GM19463 (cell line): Measurements from ENCODE around the gene TRIM29.

Experiments
- ATAC-seq: cut with Tn5 transposase; IDR thresholded peaks from one replicate; pipeline ENCODE4 v1.9.1; 2021; ENCODE audit warnings: mild to moderate bottlenecking, moderate library complexity; ENCODE audit not compliant: unreplicated experiment

TRIM29 gene

DNA sequence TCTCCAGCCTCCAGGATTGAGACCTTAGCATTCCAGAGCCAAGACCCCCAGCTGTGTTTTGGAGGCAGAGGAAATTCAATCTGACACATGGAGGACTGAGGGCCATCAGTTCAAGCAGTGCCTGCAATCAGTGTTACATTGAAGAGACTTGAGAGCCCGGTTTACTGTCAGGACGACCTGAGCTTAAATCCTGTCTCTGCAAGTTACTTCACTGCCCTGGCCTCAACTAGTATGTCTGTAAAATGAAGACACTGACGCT, 35.1 kb downstream of the TRIM29 start:
- no peak for ATAC-seq

DNA sequence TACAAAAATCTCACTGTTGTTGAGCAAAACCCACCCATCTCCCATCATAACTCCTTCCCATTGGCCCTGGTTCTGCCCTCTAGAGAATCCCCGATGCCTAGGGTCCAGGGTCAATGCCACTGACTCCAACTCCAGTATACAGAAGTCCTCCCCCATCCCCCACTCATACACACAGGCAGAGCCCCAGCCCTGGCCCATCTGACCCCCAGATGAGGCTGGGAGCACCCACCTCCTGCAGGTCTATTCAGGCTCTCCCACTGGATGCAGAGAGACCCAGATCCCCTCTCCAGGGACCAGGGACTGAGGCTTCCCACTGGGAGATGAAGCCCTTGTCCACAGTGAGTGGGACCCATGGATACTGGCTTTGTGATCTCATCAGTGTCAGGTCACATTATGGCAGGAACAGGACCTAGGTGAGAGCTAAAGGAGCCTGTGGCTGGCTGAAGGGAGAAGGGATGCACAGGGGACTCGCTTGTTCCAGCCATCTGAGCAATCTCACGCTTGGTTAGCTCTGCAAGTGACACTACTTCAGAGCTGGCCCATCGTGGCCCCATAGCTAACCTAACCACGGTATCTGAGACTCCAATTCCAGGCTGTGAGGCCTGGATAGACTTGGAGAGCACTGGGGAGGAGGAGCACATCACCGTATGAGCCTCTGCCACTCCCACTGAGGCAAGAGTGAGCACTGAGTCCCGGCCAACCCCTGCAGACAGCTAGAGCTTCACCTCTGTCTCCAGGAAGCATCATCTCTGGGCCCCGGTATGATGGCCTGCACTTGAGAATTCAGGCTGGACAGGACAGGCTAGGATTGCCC, 35.7 kb downstream of the TRIM29 start:
- ATAC-seq, result no peak

DNA sequence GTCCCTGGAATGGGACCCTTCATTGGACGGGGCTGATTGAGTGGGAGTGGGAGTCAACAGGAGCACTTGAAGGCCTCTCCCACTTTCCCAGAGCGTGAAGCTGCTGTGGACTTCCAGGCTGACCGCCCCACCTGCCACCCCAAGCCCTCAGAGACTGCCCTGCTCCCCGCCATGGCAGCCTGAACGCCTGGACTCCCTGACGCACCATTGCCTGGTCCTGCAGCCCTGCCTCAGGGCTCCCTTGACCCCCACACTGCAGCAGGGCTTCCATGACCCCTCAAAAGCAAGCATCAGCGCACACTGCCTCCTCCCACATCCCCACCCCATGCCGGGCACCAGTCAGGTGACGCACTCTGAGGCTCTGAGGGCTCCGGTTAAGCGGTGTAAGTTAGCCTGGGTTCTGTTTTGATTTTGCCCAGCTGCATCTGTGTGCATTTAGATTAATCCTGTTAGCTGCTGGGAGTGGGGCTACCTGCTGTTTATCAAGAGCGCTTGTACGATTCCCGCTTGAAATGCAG, 39.4 kb downstream of the TRIM29 start:
- no peak for ATAC-seq

DNA sequence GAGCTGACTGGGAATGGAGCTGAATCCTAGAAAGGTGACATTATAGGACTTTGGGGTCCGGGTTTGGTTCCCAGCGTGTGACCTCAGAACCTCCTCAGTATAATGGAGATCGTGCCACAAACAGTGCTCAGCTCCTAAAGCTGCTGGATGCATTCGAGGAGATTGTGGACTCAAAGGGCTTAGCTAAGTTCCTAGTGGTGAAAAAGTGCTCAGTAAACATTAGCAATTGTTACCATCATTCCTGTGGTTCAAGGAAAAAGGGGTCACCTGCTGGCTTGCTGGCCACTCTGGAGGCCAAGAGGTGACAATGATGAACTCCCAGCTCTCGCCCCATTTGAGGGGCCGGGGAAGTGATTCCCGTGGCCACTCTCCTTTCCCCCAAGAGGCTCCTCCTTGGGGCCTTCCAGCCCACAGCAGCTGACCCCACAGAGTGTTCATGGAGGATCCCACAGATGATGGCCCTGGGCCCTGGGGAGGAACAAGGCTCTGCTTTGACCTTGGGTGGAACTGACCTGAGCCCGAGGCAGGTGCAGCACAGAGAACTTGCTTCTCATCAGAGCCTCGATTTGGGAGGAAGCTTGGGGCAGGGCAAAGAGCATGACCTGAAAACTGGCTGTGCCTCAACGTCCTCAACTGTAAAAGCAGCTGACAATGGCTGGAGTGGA, 40.1 kb downstream of the TRIM29 start:
- ATAC-seq, result no peak

DNA sequence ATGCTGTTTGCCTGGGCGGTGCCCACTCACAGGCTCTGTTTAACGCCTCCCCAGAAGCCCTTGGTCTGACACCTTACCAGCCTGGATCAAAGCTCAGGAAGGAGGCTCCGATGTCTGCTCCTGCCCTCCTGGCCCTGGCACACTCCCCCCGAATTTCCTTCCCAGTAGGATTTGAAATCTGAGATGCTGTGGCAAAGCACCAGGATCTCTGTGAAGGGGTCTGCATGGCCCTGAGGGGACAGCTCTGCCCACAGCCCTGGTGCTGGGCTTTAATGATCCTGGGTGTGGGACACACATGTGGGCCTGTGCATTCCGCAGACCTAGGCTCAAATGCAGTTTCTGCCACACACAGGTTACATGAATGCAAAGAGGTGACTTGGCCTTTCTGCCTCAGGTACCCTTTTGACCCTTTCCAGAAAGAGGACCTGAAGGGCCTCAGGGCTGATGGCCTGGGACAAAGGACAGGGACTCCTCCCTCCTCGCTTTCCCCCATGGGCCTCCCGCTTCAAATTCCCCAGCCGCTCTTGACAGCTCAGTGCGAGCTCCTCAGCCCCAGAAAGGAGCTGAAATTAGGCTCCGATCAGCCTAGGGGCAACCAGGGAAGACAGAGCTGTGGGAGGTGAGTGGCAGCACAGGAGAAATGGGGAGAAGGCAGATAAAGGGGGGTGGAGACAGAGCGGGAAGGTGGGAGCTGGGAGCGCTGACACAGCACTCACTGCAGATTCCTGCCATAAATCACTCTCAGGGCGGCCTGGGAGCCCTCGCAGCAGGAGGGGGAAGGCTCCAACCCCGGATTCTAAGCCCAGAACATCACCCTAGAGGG, 41.3 kb downstream of the TRIM29 start:
- no peak for ATAC-seq

DNA sequence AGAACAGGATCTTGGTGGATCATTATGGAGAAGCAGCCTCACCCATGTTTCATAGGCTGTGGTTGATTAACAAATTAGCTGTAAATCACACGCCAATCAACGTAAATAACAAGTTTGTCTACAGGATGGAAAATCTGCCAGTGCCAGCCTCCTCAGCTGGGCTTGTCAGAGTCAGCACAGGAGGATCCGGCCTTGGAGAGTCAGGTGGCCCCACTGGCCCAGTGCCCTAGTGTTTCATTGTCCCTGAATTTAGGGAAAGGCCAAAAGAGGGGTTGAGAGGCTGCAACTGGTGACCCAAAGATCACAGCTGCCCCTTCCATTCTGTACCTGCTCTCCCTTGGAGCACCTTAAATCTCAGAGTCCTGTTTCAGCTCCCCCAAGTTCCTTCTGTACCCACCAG, 42.4 kb downstream of the TRIM29 start:
- no peak for ATAC-seq

DNA sequence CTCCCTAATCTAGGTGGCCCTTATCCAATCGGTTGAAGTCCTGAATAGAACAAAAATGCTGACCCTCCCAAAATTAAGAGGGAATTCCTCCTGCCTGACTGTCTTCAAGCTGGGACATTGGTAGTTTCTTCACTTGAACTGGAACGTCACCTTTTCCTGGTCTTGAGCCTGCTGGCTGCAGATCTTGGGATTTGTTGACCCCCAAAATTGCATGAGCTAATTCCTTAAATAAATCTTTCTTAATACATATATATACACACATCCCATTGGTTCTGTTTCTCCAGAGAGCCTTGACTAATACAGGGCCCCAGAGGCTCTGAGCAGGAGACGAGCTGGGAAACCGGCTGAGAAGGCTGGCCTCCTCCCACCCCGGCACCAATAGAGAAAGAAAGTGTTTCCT, 46.2 kb downstream of the TRIM29 start:
- no peak for ATAC-seq

DNA sequence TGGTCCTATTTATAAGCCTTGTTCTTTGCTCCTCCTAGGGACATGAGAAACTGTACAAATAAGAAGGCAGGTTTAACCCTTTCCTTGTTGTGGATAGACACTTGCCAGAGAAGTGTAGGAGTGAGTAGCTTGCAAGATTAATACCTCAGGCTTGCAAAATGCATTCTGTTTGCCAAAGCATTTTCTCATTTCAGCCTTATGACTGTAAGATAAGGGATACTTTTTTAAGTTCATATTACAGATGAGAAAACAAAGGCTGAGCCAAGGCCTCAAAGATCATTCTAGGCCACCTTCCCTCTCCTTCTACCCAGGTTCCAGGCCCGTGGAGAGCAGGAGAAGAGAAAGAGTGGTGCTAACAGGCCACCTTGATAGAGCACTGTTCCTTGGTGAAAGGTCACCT, 46.8 kb downstream of the TRIM29 start:
- ATAC-seq, result no peak

DNA sequence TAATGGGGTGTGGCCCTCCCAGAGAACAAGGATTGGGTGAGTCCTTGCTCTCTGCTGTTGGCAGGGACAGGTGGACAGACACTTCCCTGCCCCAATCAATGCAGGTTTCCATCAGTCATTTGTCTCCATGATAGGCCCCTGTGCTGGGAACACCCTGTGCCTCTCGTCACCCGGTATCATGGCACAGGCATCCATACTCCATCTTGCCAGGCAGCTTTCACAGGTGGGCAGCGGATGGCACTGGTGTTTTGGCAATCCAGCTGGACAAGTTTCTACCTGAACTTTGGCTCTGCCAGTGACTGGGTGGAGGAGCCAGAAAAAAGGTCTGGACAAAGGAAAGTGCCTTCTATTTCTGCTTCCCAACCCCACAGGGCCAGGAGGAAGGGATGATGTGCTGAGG, 47.5 kb downstream of the TRIM29 start:
- no peak for ATAC-seq

DNA sequence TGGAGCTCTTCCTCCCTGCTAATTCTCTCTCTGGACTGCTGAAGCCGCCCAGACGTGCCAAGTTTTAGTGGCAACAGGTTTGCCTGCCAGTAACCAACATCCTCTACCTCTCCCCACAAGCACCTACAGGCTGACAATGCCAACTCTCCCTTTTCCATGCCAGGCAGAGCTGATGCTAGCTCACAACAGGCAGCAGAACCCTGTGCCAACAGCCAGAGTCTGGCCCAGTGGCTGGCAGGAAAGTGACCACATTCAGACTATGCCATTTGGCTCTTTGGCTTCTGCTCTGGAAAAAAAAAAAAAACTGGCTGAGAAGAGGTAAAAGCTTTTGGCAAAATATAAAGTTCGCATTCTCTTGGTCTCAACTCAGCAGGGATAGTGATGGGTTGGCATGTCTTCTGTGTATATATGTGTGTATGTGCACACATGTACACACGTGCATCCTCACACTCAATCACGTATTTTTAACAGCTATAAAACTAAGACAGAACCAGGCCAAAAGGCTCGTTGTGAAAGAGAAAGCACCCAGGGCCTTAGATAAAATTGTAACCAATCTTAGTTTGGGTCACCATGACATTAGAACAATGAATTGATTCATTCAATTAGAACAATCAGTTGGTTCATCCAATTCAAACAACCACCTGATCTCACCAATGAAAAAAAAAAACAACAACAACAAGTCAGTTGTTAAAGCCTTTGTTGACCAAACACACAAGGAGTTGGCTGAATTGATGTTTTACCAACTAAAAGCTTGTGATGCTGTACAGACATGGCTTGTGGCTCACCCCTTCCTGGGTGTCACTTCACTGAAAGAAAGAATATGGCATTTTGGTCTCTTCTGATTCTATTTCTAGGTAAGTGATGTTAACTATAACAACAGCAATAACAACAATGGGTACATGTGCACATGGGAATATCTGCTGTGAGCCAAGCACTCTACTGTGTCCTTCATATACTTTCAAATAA, 48.6 kb downstream of the TRIM29 start:
- ATAC-seq, result no peak

DNA sequence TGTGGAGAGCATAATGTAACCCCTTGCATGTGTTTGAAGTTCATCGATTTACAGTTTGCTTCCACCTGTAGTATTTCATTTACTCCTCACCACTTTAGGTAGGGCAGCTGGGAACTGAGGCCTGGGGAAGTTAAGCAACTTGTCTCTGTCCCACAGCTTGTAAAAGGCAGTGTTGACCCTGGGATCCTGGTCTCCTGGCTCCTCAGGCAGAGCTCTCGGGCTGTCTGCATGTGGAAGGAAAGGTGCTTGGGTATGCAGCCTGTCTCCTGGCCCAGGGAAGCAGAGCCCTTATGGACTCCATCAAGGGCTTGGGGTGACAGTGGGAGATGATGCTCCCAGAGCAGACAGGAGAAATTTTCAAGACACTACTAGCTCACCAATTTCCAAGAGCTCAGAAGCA, 49.9 kb downstream of the TRIM29 start:
- ATAC-seq, result no peak

DNA sequence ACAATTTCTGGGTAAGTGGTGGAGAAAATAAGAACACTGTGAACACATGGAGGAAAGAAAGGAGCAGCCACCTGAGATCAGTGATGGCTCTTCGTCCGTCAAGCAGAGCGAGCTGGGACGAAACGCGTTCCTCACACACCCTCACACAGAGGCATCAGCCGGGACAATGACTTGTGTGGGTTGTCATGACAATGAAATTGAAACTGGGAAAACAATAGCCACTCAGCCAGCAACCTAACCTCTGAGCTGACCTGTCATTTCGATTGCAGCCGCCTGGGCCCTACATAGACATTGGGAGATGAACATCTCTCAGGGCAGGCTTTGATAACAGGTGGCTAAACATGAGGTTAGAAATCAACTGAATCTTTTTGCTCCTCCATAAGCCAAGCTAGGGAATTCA, 51.3 kb downstream of the TRIM29 start:
- no peak for ATAC-seq

DNA sequence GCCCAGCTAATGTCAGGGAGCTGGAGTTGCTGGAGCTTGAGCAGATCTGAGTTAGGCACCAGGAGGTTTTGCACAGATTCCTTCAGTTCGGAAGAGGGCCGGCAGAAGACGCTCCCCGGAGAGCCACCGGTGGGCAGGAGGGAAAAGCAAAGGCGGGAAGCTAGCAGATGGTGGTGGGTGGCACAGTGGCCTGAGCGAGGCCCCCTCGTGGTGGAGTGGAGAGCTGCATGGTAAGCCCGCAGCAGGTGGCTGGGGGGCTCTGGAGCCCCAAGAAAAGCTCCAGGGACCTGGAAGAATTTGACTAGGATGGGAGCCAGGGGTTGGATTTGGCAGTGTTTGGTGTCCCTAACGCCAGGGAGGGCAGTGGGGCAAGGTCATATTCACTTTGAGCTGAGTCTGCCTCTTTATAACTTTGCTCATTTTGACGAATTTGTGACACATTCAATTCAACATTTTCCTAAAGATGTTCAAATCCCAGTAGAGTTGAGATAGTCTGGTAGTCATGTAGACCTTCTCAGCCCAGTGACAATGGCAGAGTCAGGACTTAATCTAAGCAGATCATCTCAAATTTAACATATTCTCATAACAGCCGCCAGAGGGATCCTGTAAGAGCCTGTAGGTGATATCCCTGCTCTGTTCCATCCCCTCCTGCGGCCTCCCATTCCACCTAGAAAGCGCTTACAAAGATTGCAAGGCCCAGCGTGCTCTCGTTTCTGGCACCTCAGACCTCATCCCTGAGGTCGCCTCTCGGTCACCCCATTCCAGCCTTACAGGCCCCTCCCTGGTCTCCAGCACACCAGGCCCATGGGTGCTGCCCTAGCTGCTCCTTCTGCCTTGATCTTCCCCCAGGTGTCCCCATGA, 57.9 kb downstream of the TRIM29 start:
- ATAC-seq, result no peak

DNA sequence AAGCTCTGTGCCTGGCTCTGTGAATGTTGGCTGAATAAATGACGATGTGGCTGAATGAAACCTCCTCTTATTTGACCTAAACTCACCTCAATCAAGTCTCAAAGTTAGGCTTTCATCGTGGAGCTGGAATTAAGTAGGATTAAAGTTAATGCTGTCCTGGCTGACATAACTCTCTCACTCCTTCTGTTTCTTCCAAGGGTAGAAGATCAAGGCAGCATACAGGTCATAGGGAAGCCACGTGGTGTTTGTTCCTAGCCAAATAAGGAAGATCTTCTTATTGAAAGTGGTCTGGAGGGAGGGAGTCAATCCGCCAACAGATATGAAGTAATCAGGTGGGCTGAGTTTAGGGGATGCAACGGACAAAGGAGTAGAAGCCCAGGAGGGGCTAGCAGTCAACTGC, 59.5 kb downstream of the TRIM29 start:
- ATAC-seq, result no peak

DNA sequence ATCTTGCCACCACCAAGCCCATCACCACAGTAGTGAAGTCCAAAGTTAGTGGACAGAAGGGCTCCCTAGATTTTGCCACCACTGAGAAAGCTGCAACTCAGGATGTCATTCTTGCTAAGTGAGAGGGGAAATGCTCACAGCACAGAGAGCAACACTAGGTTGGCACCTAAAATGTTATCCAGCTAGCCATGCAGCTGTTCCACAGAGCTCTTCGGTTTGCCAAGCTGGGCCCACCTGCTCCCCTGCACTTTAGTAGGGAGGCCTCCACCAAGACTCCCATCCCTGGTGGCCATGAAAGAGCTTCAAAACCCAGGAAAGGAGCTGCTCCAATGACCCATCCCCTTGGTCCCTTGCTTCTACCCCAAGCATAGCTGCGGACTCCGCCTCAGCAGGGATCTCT, 63.8 kb downstream of the TRIM29 start:
- no peak for ATAC-seq

DNA sequence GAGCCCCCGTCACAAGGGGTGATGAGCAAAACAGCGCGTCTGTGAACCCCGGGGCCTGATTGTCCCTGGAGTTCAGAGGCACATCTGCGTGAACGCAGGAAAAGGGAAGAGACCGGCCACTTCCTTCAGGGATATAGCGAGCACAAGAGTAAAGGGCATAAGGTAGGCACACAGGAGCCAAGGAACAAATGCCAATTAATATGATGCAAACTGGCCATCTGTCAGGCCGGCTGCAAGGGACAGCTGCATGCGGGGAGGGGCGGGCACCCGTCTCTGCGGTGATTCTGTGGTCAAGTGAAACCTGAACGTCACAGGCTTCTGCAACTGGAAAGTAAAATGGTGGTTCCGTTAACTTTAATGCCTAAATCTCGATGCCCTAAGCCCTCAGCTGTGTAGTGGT, 64.7 kb downstream of the TRIM29 start:
- no peak for ATAC-seq

DNA sequence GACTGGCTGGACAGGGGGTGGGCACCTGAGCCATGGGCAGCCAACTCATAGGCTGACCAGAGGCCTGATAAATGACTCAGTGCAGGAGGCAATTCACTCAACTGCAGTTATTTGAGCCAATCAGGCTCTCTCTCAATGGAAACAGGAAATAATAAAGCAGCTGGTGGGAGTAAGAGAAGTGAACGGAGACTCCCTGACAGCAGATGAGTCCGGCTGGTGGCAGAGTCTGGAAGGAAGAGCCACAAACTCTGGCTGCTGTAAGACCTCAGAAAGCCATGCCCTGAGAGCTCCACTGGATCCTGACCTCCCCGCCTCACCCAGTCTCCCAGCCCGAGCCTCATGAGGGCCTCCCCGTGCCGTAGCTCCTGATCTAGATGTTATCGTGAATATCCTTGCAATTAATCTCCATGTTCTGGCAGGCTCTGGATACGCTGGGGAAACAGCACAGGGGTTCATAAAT, 69.8 kb downstream of the TRIM29 start:
- no peak for ATAC-seq

DNA sequence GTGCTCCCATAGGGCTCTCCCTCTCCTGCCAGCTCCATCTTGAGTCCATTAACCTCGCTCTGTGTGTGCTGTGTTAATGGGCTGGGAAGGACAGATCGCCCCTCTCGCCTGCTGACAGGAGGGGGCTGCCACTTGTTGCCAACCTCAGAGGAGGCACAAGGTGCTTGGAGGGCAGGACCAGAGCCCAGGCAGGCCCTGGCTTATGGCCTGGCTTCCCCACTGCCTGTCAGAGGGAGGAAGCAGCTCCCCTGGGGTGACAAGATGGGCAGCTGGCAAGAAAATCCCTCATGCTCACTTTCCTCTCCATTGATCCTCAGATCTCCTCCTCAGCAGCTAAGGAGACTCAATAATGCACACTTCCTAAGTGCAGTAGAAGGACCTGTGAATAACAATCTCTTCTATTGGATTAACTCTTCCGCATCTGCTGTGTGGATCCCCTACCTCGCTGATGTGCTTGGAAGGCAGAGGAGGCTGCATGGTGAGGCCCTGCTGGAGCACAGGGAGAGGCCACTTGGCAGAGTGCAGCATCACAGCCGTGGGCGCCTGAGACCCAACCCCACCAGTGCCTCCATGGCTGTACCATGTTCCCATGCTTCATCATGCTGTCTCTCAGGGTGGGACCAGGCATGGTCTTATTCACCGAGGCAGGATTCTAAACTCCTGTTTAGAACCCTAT, 70.3 kb downstream of the TRIM29 start:
- ATAC-seq, result no peak
